Measurements from ENCODE around the gene BRAT1.

BRAT1 gene

GRCh38 chr7:2510130-2510776 is 45.1 kb downstream of the BRAT1 start:
- DNase-seq (ENCODE audit: low read depth): no peak

GRCh38 chr7:2509298-2509906 is 45.9 kb downstream of the BRAT1 start:
- DNase-seq (ENCODE audit: low read depth): no peak

GRCh38 chr7:2508327-2509215 is 46.8 kb downstream of the BRAT1 start:
- no peak for DNase-seq (ENCODE audit: low read depth)

GRCh38 chr7:2507917-2508306 is 47.4 kb downstream of the BRAT1 start:
- no peak for DNase-seq (ENCODE audit: low read depth)

GRCh38 chr7:2507208-2507916 is 48.0 kb downstream of the BRAT1 start:
- no peak for DNase-seq (ENCODE audit: low read depth)

GRCh38 chr7:2505401-2505800 is 49.9 kb downstream of the BRAT1 start:
- DNase-seq (ENCODE audit: low read depth): no peak

- DNase-seq (ENCODE audit: low read depth): no peak
Measured at GRCh38 chr7:2504889-2505375, 50.4 kb downstream of the BRAT1 start.

GRCh38 chr7:2504128-2504888 is 51.0 kb downstream of the BRAT1 start:
- no peak for DNase-seq (ENCODE audit: low read depth)

DNA sequence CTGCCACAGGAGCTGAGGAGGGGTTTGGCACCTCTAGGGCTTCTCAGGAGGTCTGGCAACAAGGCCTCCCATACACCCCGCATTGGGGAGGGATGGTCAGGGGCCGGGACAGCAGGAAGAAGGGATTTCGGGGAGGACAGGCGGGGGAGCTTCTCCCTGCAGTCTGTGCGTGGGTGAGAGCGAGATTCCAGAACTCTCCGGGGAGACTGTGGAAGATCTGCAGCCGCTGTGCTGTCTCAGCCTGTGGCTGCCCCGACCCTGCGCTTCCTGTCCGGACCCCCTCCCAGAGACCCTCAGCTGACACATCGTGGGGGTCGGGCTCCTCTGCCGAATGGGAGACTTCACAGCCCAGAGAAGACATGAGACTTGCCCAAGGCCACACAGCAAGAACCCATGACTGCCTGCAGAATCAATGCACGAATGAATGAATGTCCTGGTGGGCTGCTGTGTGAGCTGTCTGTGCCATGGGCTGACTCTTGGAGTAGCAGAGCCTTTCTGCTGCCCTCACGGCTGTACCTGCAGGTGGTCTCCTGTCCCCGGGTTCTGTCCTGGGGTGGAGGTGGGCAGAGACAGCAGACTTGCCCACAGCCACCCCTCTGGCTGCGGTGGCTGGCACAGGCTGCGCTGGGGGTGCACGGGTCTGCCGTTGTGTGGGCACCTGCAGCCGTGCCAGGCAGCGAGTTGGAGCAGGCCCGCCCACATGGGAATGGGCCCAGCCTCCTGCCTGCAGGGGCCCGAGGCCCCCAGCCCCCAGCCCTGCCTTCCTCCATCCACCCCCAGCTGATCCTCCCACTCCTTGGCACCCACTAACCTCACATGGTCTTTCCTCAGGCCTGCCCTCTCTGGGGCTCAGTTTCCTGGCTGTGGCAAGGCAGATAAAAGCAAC is 52.0 kb downstream of the BRAT1 start:
- no peak for DNase-seq (ENCODE audit: low read depth)

GRCh38 chr7:2502647-2502966 is 52.7 kb downstream of the BRAT1 start:
- DNase-seq (ENCODE audit: low read depth): no peak

DNA sequence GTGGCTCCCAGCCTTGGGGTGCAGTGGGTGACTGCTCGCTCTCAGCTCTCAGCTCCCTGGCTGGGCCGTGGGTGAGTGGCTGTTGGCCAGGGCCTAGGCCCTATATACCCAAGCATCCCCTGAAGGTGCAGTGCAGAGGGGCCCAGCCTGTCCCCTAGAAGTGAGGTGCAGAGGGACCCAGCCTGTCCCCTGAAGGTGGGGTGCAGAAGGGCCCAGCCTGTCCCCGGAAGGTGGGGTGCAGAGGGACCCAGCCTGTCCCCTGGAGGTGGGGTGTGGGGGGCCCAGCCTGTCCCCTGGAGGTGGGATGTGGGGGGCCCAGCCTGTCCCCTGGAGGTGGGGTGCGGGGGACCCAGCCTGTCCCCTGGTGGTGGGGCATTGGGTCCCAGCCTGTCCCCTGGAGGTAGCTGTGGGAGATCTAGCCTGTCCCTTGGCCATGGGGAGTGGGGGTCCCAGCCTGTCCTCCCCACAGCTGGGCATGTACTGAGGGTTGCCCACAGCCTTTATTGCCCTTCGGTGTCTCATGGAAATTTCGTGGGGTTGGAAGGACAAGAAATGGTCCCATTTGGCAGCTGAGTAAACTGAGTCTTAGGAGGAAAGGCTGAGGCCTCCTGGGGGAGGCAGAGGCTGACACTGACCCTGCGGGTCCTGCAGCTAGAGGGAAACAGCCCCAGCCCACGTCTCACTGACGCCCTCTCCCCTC is 53.2 kb downstream of the BRAT1 start:
- DNase-seq (ENCODE audit: low read depth): no peak

DNA sequence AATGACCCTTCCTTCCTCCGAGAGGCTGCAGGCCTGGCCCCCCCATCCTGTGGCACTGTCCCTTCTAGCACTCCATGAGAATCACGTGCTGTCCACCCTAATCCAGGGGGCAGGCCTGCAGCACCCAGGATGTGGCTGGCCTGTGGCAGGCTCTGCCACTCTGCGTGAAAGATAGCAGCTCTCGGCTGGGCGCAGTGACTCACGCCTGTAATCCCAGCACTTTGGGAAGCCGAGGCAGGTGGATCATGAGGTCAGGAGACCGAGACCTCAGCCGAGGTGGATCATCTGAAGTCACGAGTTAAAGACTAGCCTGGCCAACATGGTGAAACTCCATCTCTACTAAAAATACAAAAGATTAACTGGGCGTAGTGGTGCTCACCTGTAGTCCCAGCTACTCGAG is 54.6 kb downstream of the BRAT1 start:
- peak; percentile 22 for DNase-seq (ENCODE audit: low read depth)

GRCh38 chr7:2499719-2500430 is 55.4 kb downstream of the BRAT1 start:
- no peak for DNase-seq (ENCODE audit: low read depth)

DNA sequence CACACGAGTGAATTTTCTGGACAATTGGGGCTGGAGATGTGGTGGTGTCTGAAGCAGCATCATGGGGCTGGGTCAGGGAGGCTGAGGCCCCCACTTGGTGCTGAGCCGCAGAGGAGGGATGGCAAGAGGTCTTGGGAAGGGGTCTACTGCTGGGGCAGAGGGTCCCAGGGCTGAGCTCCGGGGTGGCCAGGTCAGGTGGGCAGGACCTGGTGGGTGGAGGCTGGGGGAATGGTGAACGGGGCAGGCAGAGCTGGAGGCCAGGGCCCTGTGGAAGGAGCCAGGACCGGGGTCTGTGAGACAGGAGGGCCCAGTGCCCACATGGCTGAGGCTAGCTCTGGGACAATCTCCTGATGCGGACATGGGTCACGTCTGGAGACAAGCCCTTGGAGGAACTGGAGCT is 56.1 kb downstream of the BRAT1 start:
- no peak for DNase-seq (ENCODE audit: low read depth)

GRCh38 chr7:2498708-2499107 is 56.6 kb downstream of the BRAT1 start:
- DNase-seq (ENCODE audit: low read depth): no peak

- DNase-seq (ENCODE audit: low read depth): no peak
Measured at GRCh38 chr7:2497500-2498336, 57.6 kb downstream of the BRAT1 start.

DNA sequence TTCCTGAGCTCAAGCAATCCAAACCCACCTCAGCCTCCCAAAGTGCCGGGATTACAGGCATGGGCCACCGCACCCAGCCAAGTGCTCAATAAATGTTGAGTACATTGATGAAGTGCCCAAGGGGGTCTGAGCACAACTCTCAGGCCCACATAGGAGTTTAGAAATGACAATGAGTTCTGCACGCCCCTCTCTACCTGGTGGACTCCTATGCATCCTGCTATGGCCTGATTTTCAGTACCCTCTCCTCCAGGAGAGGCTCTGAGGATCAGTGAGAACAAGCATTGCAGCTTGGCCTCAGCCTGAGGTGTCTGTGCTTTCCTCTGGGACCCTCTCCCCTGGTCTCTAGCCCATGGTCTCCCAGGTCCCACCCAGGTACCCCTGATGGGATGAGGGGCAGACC is 58.3 kb downstream of the BRAT1 start:
- no peak for DNase-seq (ENCODE audit: low read depth)

GRCh38 chr7:2496375-2496774 is 58.9 kb downstream of the BRAT1 start:
- no peak for DNase-seq (ENCODE audit: low read depth)

Data from amniotic epithelial cell (primary cell).